Activated B cell treated with CpG ODN at 0.5 μM for 24 hours (primary cell): Measurements from ENCODE around the gene FSTL4. TPM values are rescaled to one million over a fixed set of nuclear protein-coding genes. Genes with fewer than 3 reads are reported as not detected.

Experiments used
- ATAC-seq: fragments of 200-7000 bp; cut with Tn5 transposase; one replicate; pipeline ENCODE4 v1.10.0; 2021; ENCODE audit warnings: low read depth, mild to moderate bottlenecking, moderate library complexity
- CTCF ChIA-PET: fragments of 350-600 bp; sonication (Branson Sonifier 250); formaldehyde crosslinking; loops from one replicate; lab custom pipeline; 2021; ENCODE audit warnings: antibody characterized with exemption; lab: Charles Lee
- POLR2A ChIA-PET: fragments of 350-600 bp; sonication (Branson Sonifier 250); formaldehyde crosslinking; loops from one replicate; lab custom pipeline; 2021; ENCODE audit warnings: antibody characterized with exemption; lab: Charles Lee
- DNase-seq: peaks from one replicate; pipeline ENCODE4 v3.0.0; 2022
- H3K27ac Mint-ChIP-seq: one replicate; pipeline ENCODE4 v1.8.0; 2020; ENCODE audit warnings: mixed read lengths
- H3K27me3 Mint-ChIP-seq: one replicate; pipeline ENCODE4 v1.8.0; 2021; ENCODE audit warnings: mixed read lengths
- H3K36me3 Mint-ChIP-seq: one replicate; pipeline ENCODE4 v1.8.0; 2021; ENCODE audit warnings: low read depth, mixed read lengths
- H3K4me1 Mint-ChIP-seq: one replicate; pipeline ENCODE4 v1.8.0; 2021; ENCODE audit warnings: mixed read lengths
- H3K4me3 Mint-ChIP-seq: one replicate; pipeline ENCODE4 v1.8.0; 2020; ENCODE audit warnings: mild to moderate bottlenecking, mixed read lengths
- H3K9me3 Mint-ChIP-seq: one replicate; pipeline ENCODE4 v1.8.0; 2020; ENCODE audit warnings: mixed read lengths
- CTCF ChIP-seq: fragments of 200-600 bp; IDR thresholded peaks from one replicate; pipeline ENCODE4 v1.8.0; 2022; ENCODE audit warnings: antibody characterized with exemption, mild to moderate bottlenecking
- intact Hi-C: fragments of 100-400 bp; cut with micrococcal nuclease; formaldehyde crosslinking; loops from one replicate; pipeline ENCODE4 v1.15.1; 2024
- total RNA-seq: library from RNA; stranded (reverse); gene quantifications from 2 replicates; pipeline ENCODE4 v1.2.3, GENCODE V29; 2022

FSTL4 gene
- total RNA-seq, 1 donor from 2014 or later: 1.7 TPM

GRCh38 chr5:133159543-133159942, 452.8 kb downstream of the FSTL4 start:
- no peaks in the 10 kb centered on the region for H3K4me1 Mint-ChIP-seq
- POLR2A ChIA-PET: no interaction called here
- intact Hi-C loops: no loop called here
- peaks cover 5% of the 10 kb centered on the region for H3K9me3 Mint-ChIP-seq
- DNase-seq (no peak), ATAC-seq (no peak)
- H3K27ac Mint-ChIP-seq: no peak overlapping the region
- H3K36me3 Mint-ChIP-seq: no peaks in the 10 kb centered on the region
- H3K4me3 Mint-ChIP-seq: no peak overlapping the region
- H3K27me3 Mint-ChIP-seq: peaks cover 5% of the 10 kb centered on the region
- CTCF ChIA-PET: no interaction called here
- TF ChIP-seq CTCF: no peak

GRCh38 chr5:133155326-133155969, 456.9 kb downstream of the FSTL4 start:
- H3K27ac Mint-ChIP-seq: no peak overlapping the region
- no peak for TF ChIP-seq CTCF
- intact Hi-C loops: no loop called here
- no peak for DNase-seq
- H3K4me3 Mint-ChIP-seq: no peak overlapping the region
- ChIA-PET CTCF (no interaction called here), POLR2A (no interaction called here)
- no peaks in the 10 kb centered on the region for H3K4me1 Mint-ChIP-seq
- H3K36me3 Mint-ChIP-seq: no peaks in the 10 kb centered on the region
- H3K9me3 Mint-ChIP-seq: peaks cover 5% of the 10 kb centered on the region
- peaks cover 2% of the 10 kb centered on the region for H3K27me3 Mint-ChIP-seq
- no peak for ATAC-seq

GRCh38 chr5:133154274-133155075, 457.9 kb downstream of the FSTL4 start:
- Mint-ChIP-seq H3K9me3 (peaks cover 4% of the 10 kb centered on the region), H3K27ac (no peak overlapping the region), H3K4me1 (no peaks in the 10 kb centered on the region), H3K36me3 (no peaks in the 10 kb centered on the region), H3K27me3 (peaks cover 2% of the 10 kb centered on the region), H3K4me3 (no peak overlapping the region)
- DNase-seq (no peak), ATAC-seq (no peak)
- CTCF ChIA-PET: no interaction called here
- POLR2A ChIA-PET: no interaction called here
- intact Hi-C loops: no loop called here
- no peak for TF ChIP-seq CTCF

GRCh38 chr5:133150909-133151544, 461.3 kb downstream of the FSTL4 start:
- CTCF ChIA-PET: no interaction called here
- H3K27me3 Mint-ChIP-seq: no peaks in the 10 kb centered on the region
- TF ChIP-seq CTCF: no peak
- no peak overlapping the region for H3K4me3 Mint-ChIP-seq
- POLR2A ChIA-PET: interaction anchor here (0.7 kb wide), 2 partner anchors 11 to 777 kb away, joined by 5 to 11 read pairs; no protein-coding TSS in a partner anchor
- ATAC-seq (no peak), DNase-seq (no peak)
- no peaks in the 10 kb centered on the region for H3K9me3 Mint-ChIP-seq
- intact Hi-C loops: no loop called here
- no peaks in the 10 kb centered on the region for H3K4me1 Mint-ChIP-seq
- no peak overlapping the region for H3K27ac Mint-ChIP-seq
- no peaks in the 10 kb centered on the region for H3K36me3 Mint-ChIP-seq

GRCh38 chr5:133149345-133149744, 463.0 kb downstream of the FSTL4 start:
- POLR2A ChIA-PET: no interaction called here
- DNase-seq (no peak), ATAC-seq (no peak)
- H3K9me3 Mint-ChIP-seq: peaks cover 2% of the 10 kb centered on the region
- H3K27ac Mint-ChIP-seq: no peak overlapping the region
- no peak overlapping the region for H3K4me3 Mint-ChIP-seq
- CTCF ChIA-PET: no interaction called here
- H3K4me1 Mint-ChIP-seq: no peaks in the 10 kb centered on the region
- no peak for TF ChIP-seq CTCF
- H3K27me3 Mint-ChIP-seq: no peaks in the 10 kb centered on the region
- no peaks in the 10 kb centered on the region for H3K36me3 Mint-ChIP-seq
- intact Hi-C loops: no loop called here
